Activated CD4-positive, alpha-beta T cell treated with anti-CD3 and anti-CD28 coated beads, Interleukin-2, Interleukin-4, amounts not matched to agents 100 ng/mL and 50 ng/mL, durations not matched to agents 16 hours and 8 hours (primary cell): ENCODE results near the gene STMN3.
"Not testable (repeated sequence)": the region's sequence is repeated elsewhere in the genome, so short reads cannot be mapped to it uniquely, and the experiment has no call there.

Experiments used
- DNase-seq: peaks from one replicate; pipeline ENCODE4 v3.0.0-alpha.2; 2020; ENCODE audit warnings: low spot score

STMN3 gene

DNA sequence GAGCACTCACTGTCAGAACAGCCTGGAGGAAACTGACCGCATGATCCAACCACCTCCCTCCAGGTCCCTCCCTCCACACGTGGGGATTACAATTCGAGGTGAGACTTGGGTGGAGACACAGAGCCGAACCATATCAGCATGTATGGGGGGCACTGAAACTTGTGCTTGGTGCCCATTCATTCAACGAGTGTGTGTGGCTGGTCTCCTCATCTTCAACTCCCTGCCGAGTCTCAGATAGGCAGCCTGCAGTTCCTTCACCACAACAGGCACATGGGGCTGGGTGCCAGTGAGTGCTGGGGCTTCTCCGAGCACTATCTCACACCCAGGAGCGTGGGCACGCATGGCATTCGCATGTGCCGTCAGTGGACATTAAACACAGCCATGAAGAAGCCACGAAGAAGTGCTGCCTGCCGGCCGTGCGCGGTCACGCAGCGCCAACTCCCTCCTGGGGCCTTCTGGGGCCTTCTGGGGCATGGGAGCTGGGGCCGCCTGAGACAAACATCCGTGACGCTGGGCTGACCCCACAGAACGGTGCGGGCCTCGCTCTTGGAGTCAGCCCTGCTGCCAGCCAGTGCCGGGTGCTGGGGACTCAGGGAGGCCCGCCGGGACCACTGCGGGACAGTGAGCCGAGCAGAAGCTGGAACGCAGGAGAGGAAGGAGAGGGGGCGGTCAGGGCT is 4.2 kb upstream of the STMN3 start:
- no peak for DNase-seq

- DNase-seq, result no peak
Observed at GRCh38 chr20:63656451-63656850, 3.2 kb upstream of the STMN3 start.

DNA sequence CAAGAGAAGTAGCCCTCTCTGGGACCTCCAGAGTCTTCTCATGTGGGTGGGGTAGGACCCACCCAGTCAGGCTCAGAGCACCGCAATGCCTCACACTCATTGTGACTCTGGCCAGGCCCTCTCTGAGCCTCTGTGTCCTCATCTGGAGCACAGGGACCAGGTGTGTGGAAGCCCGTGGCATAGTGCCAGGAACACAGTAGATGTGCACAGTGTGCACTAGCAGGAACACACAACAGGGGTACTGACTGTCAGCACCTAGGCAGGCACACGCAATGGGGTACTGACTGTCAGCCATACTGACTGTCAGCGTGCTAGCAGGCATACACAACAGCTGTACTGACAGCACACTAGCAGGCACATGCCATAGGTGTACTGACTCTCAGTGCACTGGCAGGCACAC is 2.0 kb upstream of the STMN3 start:
- no peak for DNase-seq

- no peak for DNase-seq
Observed at GRCh38 chr20:63653974-63654668, 897 bp upstream of the STMN3 start.

- no peak for DNase-seq
Observed at GRCh38 chr20:63652192-63652980, 838 bp downstream of the STMN3 start.

GRCh38 chr20:63651942-63652191 is 1.4 kb downstream of the STMN3 start:
- no peak for DNase-seq

GRCh38 chr20:63650486-63650885 is 2.7 kb downstream of the STMN3 start:
- not testable (repeated sequence) for DNase-seq

- DNase-seq, result no peak
Observed at GRCh38 chr20:63648895-63649589, 4.2 kb downstream of the STMN3 start.

- DNase-seq, result no peak
Observed at GRCh38 chr20:63648190-63648589, 5.0 kb downstream of the STMN3 start.

DNA sequence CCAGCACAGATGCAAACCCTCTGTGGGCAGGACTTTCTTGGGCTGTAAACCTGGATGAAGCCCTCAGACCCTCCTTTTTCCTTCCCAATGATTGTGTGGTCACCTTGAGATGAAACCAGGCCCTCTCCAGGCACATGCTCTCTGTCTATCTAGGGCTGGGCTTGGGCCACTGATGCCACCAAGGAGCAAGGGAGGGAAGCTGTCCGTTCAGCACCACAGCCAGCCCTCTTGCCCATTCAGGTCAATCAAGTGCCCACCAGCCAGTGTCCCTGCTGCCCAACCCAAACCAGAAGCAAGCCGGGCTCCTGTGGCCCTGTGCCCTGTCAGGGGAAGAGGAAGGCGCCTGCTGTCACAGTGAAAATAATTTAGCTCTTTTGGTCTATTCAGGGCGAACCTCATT is 8.0 kb downstream of the STMN3 start:
- no peak for DNase-seq

GRCh38 chr20:63643946-63644345 is 9.3 kb downstream of the STMN3 start:
- DNase-seq, result no peak

DNA sequence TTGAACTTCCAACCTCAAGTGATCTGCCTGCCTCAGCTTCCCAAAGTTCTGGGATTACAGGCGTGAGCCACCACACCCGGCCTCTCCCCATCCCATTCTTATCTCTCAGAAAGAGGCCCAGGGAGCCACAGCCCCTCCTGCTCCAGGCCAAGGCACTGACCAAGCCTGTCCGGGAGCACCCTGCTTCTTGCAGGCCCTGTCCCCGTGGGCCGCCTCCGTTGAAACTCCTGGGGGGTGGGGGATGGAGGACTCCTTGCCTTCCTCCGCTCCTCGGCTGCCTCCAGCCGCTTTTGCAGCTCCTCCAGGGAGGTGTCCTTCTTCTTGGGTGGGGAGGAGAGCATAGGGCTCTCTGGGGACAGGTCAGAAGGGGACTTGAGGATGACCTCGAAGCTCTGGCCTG is 9.7 kb downstream of the STMN3 start:
- DNase-seq, result no peak

DNA sequence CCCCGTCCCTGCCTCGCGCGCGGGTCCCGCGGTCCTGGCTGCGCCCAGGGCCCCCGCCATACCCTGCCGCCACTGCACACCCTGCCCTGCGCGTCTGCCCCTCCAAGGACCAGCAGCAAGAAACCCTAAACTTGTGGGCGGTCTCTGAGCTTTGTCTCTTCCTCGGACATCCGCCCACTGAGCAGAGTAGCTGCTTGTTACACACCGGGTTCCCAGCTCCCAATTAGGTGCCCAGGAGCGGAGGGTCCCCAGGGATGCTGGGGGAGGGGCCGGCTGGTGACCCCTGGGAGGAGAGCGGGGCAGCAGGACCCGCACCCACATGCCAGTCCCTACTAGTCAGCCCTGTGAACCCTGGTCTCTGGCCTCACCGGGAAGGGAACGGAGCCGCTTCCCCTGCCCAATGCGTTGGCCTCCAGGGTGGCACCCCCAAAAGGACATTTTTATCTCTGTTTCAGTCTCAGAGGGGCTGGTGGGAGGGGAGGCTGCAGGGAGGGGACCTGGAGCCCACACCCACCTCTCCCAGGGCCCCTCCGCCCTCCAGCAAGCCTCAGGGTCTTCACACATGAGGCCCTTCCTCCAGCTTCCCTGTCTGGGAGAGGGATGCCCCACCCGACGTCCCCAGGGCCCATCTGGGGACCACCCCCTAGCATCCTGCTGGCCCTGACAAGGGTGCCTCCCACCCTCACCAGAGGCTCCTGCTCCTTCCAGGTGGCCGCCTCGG is 10.5 kb downstream of the STMN3 start:
- DNase-seq, result no peak

DNA sequence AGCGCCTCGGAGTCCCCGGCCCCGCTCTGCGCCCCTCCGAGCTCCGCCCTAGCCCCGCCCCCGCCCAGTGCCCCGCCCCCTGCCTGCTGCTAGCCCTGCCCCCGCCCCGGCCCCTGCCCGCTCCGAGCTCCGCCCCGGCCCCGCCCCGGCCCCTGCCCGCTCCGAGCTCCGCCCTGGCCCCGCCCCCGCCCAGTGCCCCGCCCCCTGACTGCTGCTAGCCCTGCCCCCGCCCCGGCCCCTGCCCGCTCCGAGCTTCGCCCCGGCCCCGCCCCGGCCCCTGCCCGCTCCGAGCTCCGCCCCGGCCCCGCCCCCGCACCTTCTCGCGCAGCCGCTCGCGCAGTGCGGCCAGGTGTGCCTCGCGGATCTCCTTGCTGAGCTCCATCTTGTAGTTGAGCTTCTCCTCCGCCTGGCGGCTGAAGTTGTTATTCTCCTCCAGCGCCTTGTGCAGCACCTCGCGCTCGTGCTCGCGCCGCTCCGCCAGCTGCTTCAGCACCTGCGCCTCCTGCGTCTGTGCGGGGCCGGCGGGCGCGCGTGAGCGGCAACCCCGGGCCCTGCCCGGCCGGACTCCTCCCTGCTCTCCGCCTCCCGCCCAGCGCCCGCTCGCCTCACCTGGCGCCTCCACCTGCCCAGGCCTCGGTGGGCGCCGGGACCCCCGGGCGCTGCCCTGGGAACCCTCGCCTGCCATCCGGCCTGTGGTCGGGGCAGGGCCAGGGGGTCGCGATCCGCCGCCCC is 11.3 kb downstream of the STMN3 start:
- peak; percentile 95 for DNase-seq

- peak; percentile 45 for DNase-seq
Observed at GRCh38 chr20:63641146-63641791, 12.0 kb downstream of the STMN3 start.

DNA sequence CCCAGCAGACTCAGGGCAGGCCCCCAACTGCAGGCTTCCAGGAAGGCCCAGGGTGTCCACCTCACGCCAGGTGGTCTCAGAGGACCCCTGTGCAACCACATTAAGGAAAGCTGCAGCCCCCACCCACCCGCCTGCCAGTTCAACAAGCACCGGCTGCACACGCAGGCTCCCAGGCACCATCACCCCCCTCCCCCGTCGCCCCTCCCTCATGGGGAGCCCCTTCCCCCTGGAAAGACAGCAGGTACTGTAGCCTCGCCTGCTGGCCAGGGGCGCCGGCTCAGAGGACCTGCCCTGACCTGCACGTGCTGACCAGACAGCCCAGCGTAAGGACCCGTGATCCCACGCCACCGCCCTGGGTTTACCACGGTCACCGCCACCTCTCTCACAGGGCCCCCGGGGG is 12.5 kb downstream of the STMN3 start:
- DNase-seq, result not testable (repeated sequence)

DNA sequence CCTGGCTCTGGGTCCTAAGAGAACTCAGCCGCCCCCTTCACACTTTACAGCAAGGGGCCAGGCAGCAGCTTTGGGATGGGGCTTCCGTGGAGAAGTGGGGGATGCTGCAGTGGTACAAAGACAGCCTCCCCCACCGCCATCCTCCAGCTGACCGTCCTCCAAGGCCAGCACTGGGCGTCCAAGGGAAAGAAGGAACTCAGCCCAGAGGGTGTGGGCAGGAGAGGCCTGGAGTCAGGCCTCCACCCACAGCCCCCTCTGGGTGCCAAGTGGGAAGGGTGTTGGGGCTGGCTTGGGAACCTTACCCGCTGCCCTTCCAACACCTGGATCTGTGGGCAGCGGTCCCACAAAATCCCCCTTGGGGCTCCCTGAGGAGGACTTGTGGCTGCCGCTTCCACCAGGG is 13.1 kb downstream of the STMN3 start:
- no peak for DNase-seq

GRCh38 chr20:63639093-63639975 is 13.9 kb downstream of the STMN3 start:
- peak; percentile 73 for DNase-seq

DNA sequence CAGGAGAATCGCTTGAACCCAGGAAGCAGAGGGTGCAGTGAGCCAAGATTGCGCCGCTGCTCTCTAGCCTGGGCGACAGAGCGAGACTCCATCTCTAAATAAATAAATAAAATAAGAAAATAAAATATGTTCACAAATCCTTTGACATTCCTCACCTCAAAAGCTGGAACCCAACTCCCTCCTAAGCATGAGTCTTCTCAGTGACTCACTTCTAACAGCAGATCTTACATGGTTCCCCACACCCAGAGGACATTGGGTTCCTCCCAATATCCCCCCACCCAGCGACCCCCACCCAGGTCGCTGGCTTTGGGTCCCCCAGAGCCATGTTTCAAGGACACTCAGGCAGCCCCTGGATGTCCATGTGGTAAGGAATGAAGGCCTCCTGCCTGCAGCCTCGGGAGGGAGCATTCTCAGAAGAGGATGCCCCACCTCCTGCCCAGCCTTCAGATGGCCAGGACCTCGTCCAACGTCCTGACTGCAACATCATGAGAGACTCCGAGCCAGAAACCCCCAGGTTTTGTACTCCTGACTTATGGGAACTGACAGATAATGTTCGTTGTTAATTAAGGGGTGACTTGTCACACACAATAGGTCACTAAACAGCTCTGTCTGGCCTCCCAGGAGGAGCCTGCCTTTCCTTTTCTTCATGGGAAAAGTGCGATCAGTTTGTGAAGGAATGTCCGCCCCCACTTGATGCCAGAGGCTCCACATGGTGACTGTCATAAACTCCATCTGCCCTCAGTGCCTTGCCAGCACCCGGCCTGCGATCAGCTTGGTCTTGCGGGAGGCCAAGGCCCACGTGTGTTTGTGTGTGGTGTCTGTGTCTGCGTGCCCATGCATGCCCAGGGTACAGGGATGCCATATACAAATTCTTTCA is 16.2 kb downstream of the STMN3 start:
- no peak for DNase-seq
